K562 (cell line): Measurements from ENCODE around the gene SMG6. TPM values are rescaled to one million over a fixed set of nuclear protein-coding genes. Genes with fewer than 3 reads are reported as not detected.
A peak's percentile ranks its signal among the peaks of the same experiment; 100 is the strongest.
"Not testable (repeated sequence)": the region's sequence is repeated elsewhere in the genome, so short reads cannot be mapped to it uniquely, and the experiment has no call there.

Source experiments
- ATAC-seq: fragments of 200-7000 bp; cut with Tn5 transposase; 3 replicates; pipeline ENCODE4 v1.9.1; 2020; ENCODE audit warnings: moderate library complexity
- BruUV-seq: library from RNA; stranded (reverse); fragments of 400-500 nt; replicated peaks from 2 replicates; lab custom pipeline; 2021; lab: Mats Ljungman, UMichigan
- CTCF ChIA-PET: fragments of 300-600 bp; formaldehyde crosslinking; extraction: SDS; loops from one replicate; lab custom pipeline; 2021; ENCODE audit warnings: low intra/inter-chr PET ratio; lab: Yijun Ruan, JAX
- POLR2A ChIA-PET: fragments of 300-600, 350-650 bp; sonication (Branson Sonifier 250); formaldehyde crosslinking; extraction: SDS; loops from one replicate; lab custom pipeline; 2021; ENCODE audit warnings: antibody characterized with exemption, inconsistent platforms; lab: Yijun Ruan, JAX
- DNase-seq, 4 experiments: peaks; one replicate each; pipeline versions ENCODE4 v3.0.0 to v3.0.0-alpha.2; 2011 to 2018; ENCODE audit warnings: low spot score in 3 of 4, mixed read lengths in 3 of 4; ENCODE audit errors: extremely low read depth in 1 of 4
- FAIRE-seq: peaks from 2 replicates; lab custom pipeline; 2011; peaks lifted over from hg19 to GRCh38; lab: Jason Lieb, UNC
- H2AFZ ChIP-seq: 2 replicates; pipeline ENCODE4 v1.6.0; 2011; ENCODE audit warnings: low read depth, low read length, control low read depth, inconsistent platforms
- H3K27ac ChIP-seq: fragments of 200-600 bp; 3 replicates; pipeline ENCODE4 v1.8.0; 2011; ENCODE audit warnings: low read depth, mild to moderate bottlenecking, control low read depth, inconsistent platforms, low read length, moderate library complexity, mixed read lengths; ENCODE audit errors: extremely low read depth
- H3K27me3 ChIP-seq, 2 experiments: fragments of 300-600 bp in 1 of 2; 2 replicates in 1 of 2; 3 replicates in 1 of 2; pipeline versions ENCODE4 v1.6.0 to v1.8.0; 2011; ENCODE audit warnings: inconsistent platforms in 2 of 2, low read length in 2 of 2, mild to moderate bottlenecking in 1 of 2, mixed read lengths in 1 of 2, moderate library complexity in 1 of 2; ENCODE audit not compliant: control insufficient read depth in 2 of 2, insufficient read depth in 2 of 2
- H3K36me3 ChIP-seq: fragments of 300-600 bp; 3 replicates; pipeline ENCODE4 v1.8.0; 2011; ENCODE audit warnings: mild to moderate bottlenecking, low read length, inconsistent platforms; ENCODE audit not compliant: control insufficient read depth, insufficient read depth
- H3K4me1 ChIP-seq, 2 experiments: fragments of 200-600 bp in 1 of 2; replicated peaks in 1 of 2; 2 replicates in 1 of 2; 3 replicates in 1 of 2; pipeline versions ENCODE4 v1.5.1 to v1.8.0; 2011; ENCODE audit warnings: inconsistent platforms in 2 of 2, low read length in 2 of 2, mild to moderate bottlenecking in 1 of 2, mixed read lengths in 1 of 2, moderate library complexity in 1 of 2; ENCODE audit not compliant: control insufficient read depth in 2 of 2, insufficient read depth in 2 of 2
- H3K4me2 ChIP-seq: 2 replicates; pipeline ENCODE4 v1.6.1; 2011; ENCODE audit warnings: low read length, control low read depth, inconsistent platforms, mixed read lengths; ENCODE audit not compliant: insufficient read depth
- H3K4me3 ChIP-seq: fragments of 200-600 bp; sonication (generic), shearing (Covaris generic); 2 replicates; pipeline ENCODE4 v1.5.1; 2016; ENCODE audit warnings: control low read depth, inconsistent platforms
- H3K79me2 ChIP-seq: fragments of 200-600 bp; 3 replicates; pipeline ENCODE4 v1.8.0; 2011; ENCODE audit warnings: low read length, inconsistent platforms; ENCODE audit not compliant: control insufficient read depth, insufficient read depth
- H3K9ac ChIP-seq, 2 experiments: 2 replicates each; pipeline versions ENCODE4 v1.6.0 to v1.6.1; 2011; ENCODE audit warnings: low read depth in 2 of 2, low read length in 2 of 2, control low read depth in 1 of 2, inconsistent platforms in 1 of 2, mild to moderate bottlenecking in 1 of 2, mixed read lengths in 1 of 2; ENCODE audit not compliant: insufficient read depth in 1 of 2
- H3K9me1 ChIP-seq: one replicate; pipeline ENCODE4 v1.6.0; 2011; ENCODE audit warnings: inconsistent platforms, mild to moderate bottlenecking, low read length, moderate library complexity; ENCODE audit not compliant: control insufficient read depth, insufficient read depth
- H3K9me3 ChIP-seq: replicated peaks from 2 replicates; pipeline ENCODE4 v1.5.1; 2011; ENCODE audit warnings: low read depth, low read length, inconsistent platforms; ENCODE audit not compliant: control insufficient read depth, insufficient read depth
- H4K20me1 ChIP-seq: replicated peaks from 2 replicates; pipeline ENCODE4 v1.6.1; 2011; ENCODE audit warnings: low read length, inconsistent platforms, mixed read lengths; ENCODE audit not compliant: control insufficient read depth, insufficient read depth
- ATF3 ChIP-seq, 2 experiments: fragments of 450-650 bp in 1 of 2; sonication (generic) in 1 of 2; formaldehyde crosslinking in 1 of 2; IDR thresholded peaks in 1 of 2; conservative IDR thresholded peaks in 1 of 2; 2 replicates each; pipeline versions ENCODE4 v1.6.1 to v1.8.1; 2016 to 2023; ENCODE audit warnings: mild to moderate bottlenecking in 2 of 2, moderate library complexity in 2 of 2, inconsistent platforms in 1 of 2, missing genetic modification reagents in 1 of 2
- FOSL1 ChIP-seq: fragments of 200-800 bp; sonication (Bioruptor generic); conservative IDR thresholded peaks from 2 replicates; pipeline ENCODE4 v1.6.1; 2016; ENCODE audit warnings: missing genetic modification characterization, missing compliant biosample characterization
- JUND ChIP-seq, 2 experiments: IDR thresholded peaks; 2 replicates in 1 of 2; 3 replicates in 1 of 2; pipeline ENCODE4 v1.6.1; 2011; ENCODE audit warnings: borderline replicate concordance in 2 of 2, low read depth in 2 of 2, low read length in 2 of 2, improper control_type of control experiment in 1 of 2, missing biosample characterization in 1 of 2, missing genetic modification characterization in 1 of 2, missing genetic modification reagents in 1 of 2
- L3MBTL2 ChIP-seq: fragments of 450-650 bp; IDR thresholded peaks from 2 replicates; pipeline ENCODE4 v1.6.1; 2016; ENCODE audit warnings: mild to moderate bottlenecking, moderate library complexity
- WGBS: fragments of 100-300 bp; shearing (Covaris generic); methylation state at CpG from one replicate; pipeline ENCODE4 v1.1.6; 2016; ENCODE audit warnings: low coverage, mixed read lengths; ENCODE audit not compliant: insufficient coverage; ENCODE audit errors: missing lambda C conversion rate; 5-methylcytosine and 5-hydroxymethylcytosine counted together
- in situ Hi-C: fragments of 300-500 bp; cut with MboI; formaldehyde crosslinking; loops from 4 replicates; pipeline ENCODE4 v1.15.0; 2018; ENCODE audit warnings: inconsistent platforms, mixed read lengths
- intact Hi-C: fragments of 100-400 bp; cut with micrococcal nuclease; formaldehyde crosslinking; loops from 2 replicates; pipeline ENCODE4 v1.14.2; 2022
- polyA plus RNA-seq, 8 experiments: library from polyadenylated mRNA; depleted of rRNA in 4 of 8; stranded (reverse) in 5 of 8; unstranded in 3 of 8; fragments of >200 nt; fragmentation: Nextera tagmentation in 2 of 8; fragmentation: Illumina TruSeq in 1 of 8; extraction: Ambion mirVana in 2 of 8; extraction: Trizol in 1 of 8; gene quantifications; 2 replicates each; pipeline versions ENCODE4 v1.2.1 to v1.2.3, GENCODE V29; 2011 to 2014; ENCODE audit warnings: inconsistent platforms in 1 of 8, missing spikeins in 1 of 8
- total RNA-seq, 7 experiments: library from RNA; depleted of rRNA in 6 of 7; stranded (reverse); fragments of >200 nt in 6 of 7; fragmentation: Illumina TruSeq in 2 of 7; extraction: Trizol in 2 of 7; gene quantifications; 2 replicates each; pipeline versions ENCODE4 v1.2.1 to v1.2.3, GENCODE V29; 2011 to 2021; ENCODE audit warnings: low replicate concordance in 1 of 7

Gene SMG6
- total and polyA plus RNA-seq, 9 of the 15 experiments (the other 6 are each of a cell fraction or from before 2014, with no cell fraction given): 0.44 to 13.9 (median 6.0) TPM

- peak overlapping the region in 1 of 2 experiments; percentile 68; a peak in 3 of 4 replicates for H3K9ac ChIP-seq
- intact Hi-C loops; CTCF ChIA-PET; BruUV-seq; H3K4me1 ChIP-seq; H3K79me2 ChIP-seq; DNase-seq; H4K20me1 ChIP-seq; H3K27me3 ChIP-seq; H2AFZ ChIP-seq; FAIRE-seq; H3K4me2 ChIP-seq; H3K9me1 ChIP-seq; in situ Hi-C loops; H3K4me3 ChIP-seq; H3K9me3 ChIP-seq; H3K36me3 ChIP-seq; H3K27ac ChIP-seq; TF ChIP-seq ATF3 (CRISPR knock-in tag; conservative IDR thresholded peaks at IDR 0.05); JUND (tag; IDR thresholded peaks at IDR 0.05; ENCODE audit: borderline replicate concordance, low read depth, low read length): not testable (repeated sequence)
- ATAC-seq: peak; percentile 34
- POLR2A ChIA-PET: interaction anchor here (2.0 to 2.2 kb wide), 2 partner anchors 10 to 18 kb away, joined by 6 read pairs; no protein-coding TSS in a partner anchor
- WGBS: 31% methylated on average over 2 of the region's 7 CpGs
- TF ChIP-seq FOSL1 (tag): peak; percentile 62; the same call in 1 of the 2 replicates
- TF ChIP-seq L3MBTL2: 0 out of 2 replicates have a peak, but pooled peaks have one; percentile 3
- TF ChIP-seq ATF3 (IDR thresholded peaks at IDR 0.05): peak; percentile 61; the same call in 1 of the 2 replicates
- TF ChIP-seq JUND (IDR thresholded peaks at IDR 0.05; ENCODE audit: borderline replicate concordance, low read depth, low read length): peak; percentile 45; the same call in 1 of the 2 replicates
Measured at GRCh38 chr17:2316916-2317205, 13.3 kb upstream of the SMG6 start.
